H1 (cell line): ENCODE measurements around the gene TRABD. TPM values are rescaled to one million over a fixed set of nuclear protein-coding genes. Genes with fewer than 3 reads are reported as not detected.
A peak's percentile ranks its signal among the peaks of the same experiment; 100 is the strongest.

ENCODE experiments used
- ATF2 ChIP-seq: IDR thresholded peaks from 2 replicates; pipeline ENCODE4 v1.6.1; 2012; ENCODE audit warnings: low read length, inconsistent platforms
- BACH1 ChIP-seq: IDR thresholded peaks from 2 replicates; pipeline ENCODE4 v1.6.1; 2012; ENCODE audit warnings: low read length, improper control_type of control experiment
- BCL11A ChIP-seq, 2 experiments: IDR thresholded peaks; one replicate each; pipeline ENCODE4 v1.6.1; 2011; ENCODE audit warnings: low read depth in 2 of 2, low read length in 2 of 2, mild to moderate bottlenecking in 2 of 2
- CBX8 ChIP-seq: fragments of 300-800, 300-1000 bp; sonication (generic); IDR thresholded peaks from 2 replicates; pipeline ENCODE4 v1.7.1; 2016; ENCODE audit warnings: low read depth, low read length, borderline replicate concordance
- CREB1 ChIP-seq: IDR thresholded peaks from 2 replicates; pipeline ENCODE4 v1.6.1; 2012; ENCODE audit warnings: inconsistent platforms
- CTBP2 ChIP-seq: IDR thresholded peaks from 2 replicates; pipeline ENCODE4 v1.7.0; 2011; ENCODE audit warnings: borderline replicate concordance, mild to moderate bottlenecking, moderate library complexity, mixed read lengths, low read length; ENCODE audit not compliant: insufficient read depth, insufficient read length
- FOSL1 ChIP-seq: IDR thresholded peaks from 2 replicates; pipeline ENCODE4 v1.6.1; 2011; ENCODE audit warnings: mild to moderate bottlenecking, low read depth, low read length, moderate library complexity; ENCODE audit not compliant: insufficient read depth
- JUN ChIP-seq: IDR thresholded peaks from 2 replicates; pipeline ENCODE4 v1.6.1; 2011; ENCODE audit warnings: low read depth, mild to moderate bottlenecking, improper control_type of control experiment, low read length
- NRF1 ChIP-seq: IDR thresholded peaks from 2 replicates; pipeline ENCODE4 v1.6.1; 2011; ENCODE audit warnings: mild to moderate bottlenecking, low read depth, low read length, improper control_type of control experiment
- RAD21 ChIP-seq, 2 experiments: IDR thresholded peaks in 1 of 2; conservative IDR thresholded peaks in 1 of 2; 2 replicates each; pipeline ENCODE4 v1.6.1; 2011; ENCODE audit warnings: low read depth in 2 of 2, low read length in 2 of 2, improper control_type of control experiment in 1 of 2, inconsistent platforms in 1 of 2, mild to moderate bottlenecking in 1 of 2, moderate library complexity in 1 of 2
- SIRT6 ChIP-seq: IDR thresholded peaks from one replicate; pipeline ENCODE4 v1.7.1; 2012; ENCODE audit warnings: low read length, inconsistent platforms
- SUZ12 ChIP-seq: fragments of 200-600 bp; sonication (generic); IDR thresholded peaks from 2 replicates; pipeline ENCODE4 v1.6.1; 2012; ENCODE audit warnings: mild to moderate bottlenecking, inconsistent platforms, low read length, moderate library complexity, mixed read lengths
- TAF1 ChIP-seq: IDR thresholded peaks from 2 replicates; pipeline ENCODE4 v1.6.1; 2011; ENCODE audit warnings: mild to moderate bottlenecking, low read depth, low read length
- TCF12 ChIP-seq: IDR thresholded peaks from 2 replicates; pipeline ENCODE4 v1.6.1; 2011; ENCODE audit warnings: low read depth, mild to moderate bottlenecking, low read length
- polyA plus RNA-seq, 7 experiments: library from polyadenylated mRNA; depleted of rRNA in 3 of 7; stranded (reverse) in 5 of 7; unstranded in 2 of 7; fragments of >200 nt in 5 of 7; fragments of 200-250 nt in 2 of 7; gene quantifications; 1 replicate in 5 of 7; 2 replicates in 1 of 7; 4 replicates in 1 of 7; pipeline versions ENCODE4 v1.2.1 to v1.2.3, GENCODE V29; 2011 to 2013; ENCODE audit warnings: missing spikeins in 2 of 7, mixed read lengths in 2 of 7
- total RNA-seq: library from RNA; stranded (reverse); fragmentation: NEBNext Ultra II Directional; extraction: Animal tissue kit (Norgen Biotek cat#: 25700); gene quantifications from 2 replicates; pipeline ENCODE4 v1.2.1, GENCODE V29; 2021
- TF ChIP-seq, protein P1 (sequence below): IDR thresholded peaks from 2 replicates; pipeline ENCODE4 v1.6.1; 2012; ENCODE audit warnings: inconsistent platforms

Gene TRABD
- total and polyA plus RNA-seq, 2 of the 8 experiments (the other 6 are each of a cell fraction or from before 2014, with no cell fraction given) = 44.2 to 57.5 TPM

DNA sequence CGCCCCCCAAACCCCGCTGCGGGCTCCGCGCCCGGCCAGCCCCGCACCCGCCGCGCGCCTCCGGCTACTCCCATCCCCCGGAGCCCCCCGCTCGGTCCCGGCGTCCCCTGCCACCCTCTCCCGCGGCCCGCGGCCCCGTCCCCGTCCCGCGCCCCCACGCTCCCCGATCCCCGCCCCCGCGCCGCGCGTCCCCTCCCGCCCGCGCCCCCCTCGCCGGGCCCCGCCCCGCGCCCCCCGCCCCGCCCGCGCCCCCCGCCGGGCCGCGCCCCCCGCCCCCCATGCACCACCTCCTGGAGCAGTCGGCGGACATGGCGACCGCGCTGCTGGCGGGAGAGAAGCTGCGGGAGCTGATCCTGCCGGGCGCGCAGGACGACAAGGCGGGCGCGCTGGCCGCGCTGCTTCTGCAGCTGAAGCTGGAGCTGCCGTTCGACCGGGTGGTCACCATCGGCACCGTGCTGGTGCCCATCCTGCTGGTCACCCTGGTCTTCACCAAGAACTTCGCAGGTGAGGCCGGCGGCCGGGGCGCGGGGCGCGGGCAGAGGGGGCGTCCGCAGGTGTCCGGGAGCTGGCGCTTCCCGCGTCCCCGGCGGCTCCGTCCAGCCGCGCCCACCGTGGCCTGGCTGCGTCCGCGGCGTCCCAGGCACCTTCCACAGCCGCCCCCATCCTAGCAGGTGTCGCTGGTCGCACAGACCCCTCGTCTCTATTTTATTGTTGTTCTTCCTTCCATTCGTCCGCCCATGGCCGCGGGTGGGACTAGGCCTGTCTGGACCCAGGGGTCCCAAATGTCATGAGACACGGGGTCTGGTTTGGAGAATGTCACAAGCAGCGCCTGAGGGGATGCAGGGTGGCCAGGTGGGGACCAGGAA is 15.0 kb upstream of the TRABD start, which contains the start of gene PANX2 (continued):
- TF ChIP-seq TCF12 = no peak
- TF ChIP-seq ATF2 = no peak
- TF ChIP-seq CREB1 = 0 out of 2 replicates have a peak, but pooled peaks have one; percentile 10
- no peak for TF ChIP-seq BCL11A (IDR thresholded peaks at IDR 0.05; ENCODE audit: low read depth in 2 of 2, low read length in 2 of 2)
- TF ChIP-seq FOSL1 = no peak
- TF ChIP-seq TAF1 = no peak
- TF ChIP-seq CTBP2 = no peak
- no peak for TF ChIP-seq SIRT6
- TF ChIP-seq NRF1 = no peak
- no peak for TF ChIP-seq BACH1
- 0 out of 2 replicates have a peak, but pooled peaks have one; percentile 24 for TF ChIP-seq SUZ12
- TF ChIP-seq, protein P1, sequence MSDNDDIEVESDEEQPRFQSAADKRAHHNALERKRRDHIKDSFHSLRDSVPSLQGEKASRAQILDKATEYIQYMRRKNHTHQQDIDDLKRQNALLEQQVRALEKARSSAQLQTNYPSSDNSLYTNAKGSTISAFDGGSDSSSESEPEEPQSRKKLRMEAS = peak; percentile 7; the same call in 1 of the 2 replicates
- no peak for TF ChIP-seq CBX8
- no peak for TF ChIP-seq JUN
- no peak for TF ChIP-seq RAD21 (IDR thresholded peaks at IDR 0.05 in 1 of 2, conservative IDR thresholded peaks at IDR 0.05 in 1 of 2; ENCODE audit: low read depth in 2 of 2, low read length in 2 of 2)
